ENCODE data around the gene BCL2L15.

- TF ChIP-seq CTCF (IDR thresholded peaks at IDR 0.05; ENCODE audit: borderline replicate concordance, extremely low read depth, low read length, poor library complexity, severe bottlenecking) (no peak), EZH2 (IDR thresholded peaks at IDR 0.05; ENCODE audit: borderline replicate concordance, low read depth, low read length, severe bottlenecking) (no peak)
Observed at GRCh38 chr1:113887402-113888175, at the start of gene BCL2L15.
